IMR-90 (cell line): Measurements from ENCODE around the gene ABHD16A. TPM values are rescaled to one million over a fixed set of nuclear protein-coding genes. Genes with fewer than 3 reads are reported as not detected.

Experiments used
- ATAC-seq: fragments of 200-7000 bp; cut with Tn5 transposase; 2 replicates; pipeline ENCODE4 v1.9.1; 2020; ENCODE audit warnings: low read depth, mild to moderate bottlenecking, moderate library complexity
- BruUV-seq: library from RNA; stranded (reverse); fragments of 400-500 nt; replicated peaks from 2 replicates; lab custom pipeline; 2021; lab: Mats Ljungman, UMichigan
- CTCF ChIA-PET: fragments of 300-600 bp; formaldehyde crosslinking; extraction: SDS; loops from one replicate; lab custom pipeline; 2021; ENCODE audit warnings: antibody characterized with exemption; lab: Yijun Ruan, JAX
- POLR2A ChIA-PET: fragments of 300-600 bp; sonication (Branson Sonifier 250); formaldehyde crosslinking; loops from one replicate; lab custom pipeline; 2022; ENCODE audit warnings: antibody characterized with exemption; ENCODE audit not compliant: unreplicated experiment; lab: Charles Lee
- DNase-seq: peaks from one replicate; pipeline ENCODE4 v3.0.0; 2013
- H2AFZ ChIP-seq: replicated peaks from 2 replicates; pipeline ENCODE3; 2013; ENCODE audit warnings: low read length, mild to moderate bottlenecking; ENCODE audit not compliant: poor library complexity
- H2AK5ac ChIP-seq: 2 replicates; pipeline ENCODE4 v1.6.1; 2013; ENCODE audit warnings: low read depth, low read length, inconsistent platforms
- H2AK9ac ChIP-seq: replicated peaks from 2 replicates; pipeline ENCODE3; 2013; ENCODE audit warnings: mild to moderate bottlenecking, low read depth, low read length, moderate library complexity; ENCODE audit not compliant: poor library complexity
- H2BK120ac ChIP-seq: 2 replicates; pipeline ENCODE4 v1.6.1; 2013; ENCODE audit warnings: low read depth, low read length, inconsistent platforms
- H2BK15ac ChIP-seq: 3 replicates; pipeline ENCODE4 v1.6.1; 2013; ENCODE audit warnings: low read depth, low read length, inconsistent platforms
- H2BK20ac ChIP-seq: 2 replicates; pipeline ENCODE4 v1.6.1; 2013; ENCODE audit warnings: low read depth, mild to moderate bottlenecking, inconsistent platforms, low read length, moderate library complexity
- H2BK5ac ChIP-seq: 2 replicates; pipeline ENCODE4 v1.6.1; 2013; ENCODE audit warnings: mild to moderate bottlenecking, low read depth, low read length, inconsistent platforms; ENCODE audit not compliant: poor library complexity, severe bottlenecking
- H3K14ac ChIP-seq: replicated peaks from 2 replicates; pipeline ENCODE4 v1.6.1; 2013; ENCODE audit warnings: low read depth, low read length, inconsistent platforms
- H3K18ac ChIP-seq: 2 replicates; pipeline ENCODE4 v1.6.1; 2013; ENCODE audit warnings: low read depth, low read length, control low read depth
- H3K23ac ChIP-seq: 2 replicates; pipeline ENCODE4 v1.6.1; 2013; ENCODE audit warnings: low read depth, low read length, inconsistent platforms
- H3K27ac ChIP-seq: 2 replicates; pipeline ENCODE4 v1.5.1; 2013; ENCODE audit warnings: mild to moderate bottlenecking, control low read depth, low read length; ENCODE audit not compliant: insufficient read depth
- H3K27me3 ChIP-seq: 2 replicates; pipeline ENCODE4 v1.6.1; 2013; ENCODE audit warnings: low read length; ENCODE audit not compliant: control insufficient read depth, insufficient read depth
- H3K36me3 ChIP-seq: 2 replicates; pipeline ENCODE4 v1.6.1; 2013; ENCODE audit warnings: low read length, mixed read lengths; ENCODE audit not compliant: control insufficient read depth, insufficient read depth
- H3K4ac ChIP-seq: 2 replicates; pipeline ENCODE4 v1.6.1; 2013; ENCODE audit warnings: low read depth, low read length, inconsistent platforms
- H3K4me1 ChIP-seq: 2 replicates; pipeline ENCODE4 v1.6.1; 2013; ENCODE audit warnings: low read length, mixed read lengths; ENCODE audit not compliant: control insufficient read depth, insufficient read depth
- H3K4me2 ChIP-seq: 2 replicates; pipeline ENCODE4 v1.6.1; 2013; ENCODE audit warnings: low read depth, mild to moderate bottlenecking, control low read depth, low read length, moderate library complexity
- H3K4me3 ChIP-seq: 2 replicates; pipeline ENCODE4 v1.5.1; 2013; ENCODE audit warnings: low read depth, mild to moderate bottlenecking, control low read depth, low read length, moderate library complexity; ENCODE audit not compliant: insufficient read depth
- H3K56ac ChIP-seq: 2 replicates; pipeline ENCODE4 v1.6.1; 2013; ENCODE audit warnings: low read length, inconsistent platforms; ENCODE audit not compliant: insufficient read depth; ENCODE audit errors: extremely low read depth
- H3K79me1 ChIP-seq, 2 experiments: 2 replicates each; pipeline ENCODE4 v1.6.1; 2013; ENCODE audit warnings: low read length in 2 of 2, inconsistent platforms in 1 of 2, low read depth in 1 of 2
- H3K9ac ChIP-seq: 2 replicates; pipeline ENCODE4 v1.6.1; 2013; ENCODE audit warnings: low read depth, low read length, control low read depth
- H3K9me1 ChIP-seq: 2 replicates; pipeline ENCODE4 v1.6.1; 2013; ENCODE audit warnings: low read length, inconsistent platforms; ENCODE audit not compliant: insufficient read depth
- H3K9me3 ChIP-seq: 2 replicates; pipeline ENCODE4 v1.6.1; 2013; ENCODE audit warnings: low read length; ENCODE audit not compliant: control insufficient read depth, insufficient read depth
- H4K20me1 ChIP-seq: 2 replicates; pipeline ENCODE4 v1.6.1; 2013; ENCODE audit warnings: low read length, inconsistent platforms; ENCODE audit not compliant: insufficient read depth
- H4K5ac ChIP-seq: 2 replicates; pipeline ENCODE4 v1.6.1; 2013; ENCODE audit warnings: mild to moderate bottlenecking, low read depth, low read length, control low read depth
- H4K8ac ChIP-seq, 2 experiments: 2 replicates each; pipeline ENCODE4 v1.6.1; 2013; ENCODE audit warnings: low read depth in 2 of 2, low read length in 2 of 2, control low read depth in 1 of 2, inconsistent platforms in 1 of 2
- H4K91ac ChIP-seq: 2 replicates; pipeline ENCODE4 v1.6.1; 2013; ENCODE audit warnings: low read depth, low read length, inconsistent platforms; ENCODE audit not compliant: insufficient read depth
- CEBPB ChIP-seq: IDR thresholded peaks from 2 replicates; pipeline ENCODE4 v1.6.1; 2012; ENCODE audit warnings: low read depth, low read length, improper control_type of control experiment
- CHD1 ChIP-seq: IDR thresholded peaks from 2 replicates; pipeline ENCODE4 v1.6.1; 2012; ENCODE audit warnings: low read depth, low read length, improper control_type of control experiment
- FOS ChIP-seq: fragments of 150-350 bp; IDR thresholded peaks from 2 replicates; pipeline ENCODE4 v1.6.1; 2016; ENCODE audit warnings: low read depth, low read length
- MAFK ChIP-seq: IDR thresholded peaks from 2 replicates; pipeline ENCODE4 v1.6.1; 2012; ENCODE audit warnings: low read depth, low read length, improper control_type of control experiment
- MAZ ChIP-seq: IDR thresholded peaks from 2 replicates; pipeline ENCODE4 v1.6.1; 2012; ENCODE audit warnings: low read depth, mild to moderate bottlenecking, low read length, improper control_type of control experiment, moderate library complexity, borderline replicate concordance
- MXI1 ChIP-seq: IDR thresholded peaks from 2 replicates; pipeline ENCODE4 v1.6.1; 2012; ENCODE audit warnings: low read depth, mild to moderate bottlenecking, low read length, moderate library complexity, borderline replicate concordance
- NFE2L2 ChIP-seq: fragments of 150-350 bp; IDR thresholded peaks from 2 replicates; pipeline ENCODE4 v1.6.1; 2016; ENCODE audit warnings: low read depth, mild to moderate bottlenecking, low read length
- POLR2A ChIP-seq: IDR thresholded peaks from 2 replicates; pipeline ENCODE4 v1.6.1; 2012; ENCODE audit warnings: mild to moderate bottlenecking, low read depth, low read length
- RAD21 ChIP-seq: IDR thresholded peaks from 2 replicates; pipeline ENCODE4 v1.6.1; 2012; ENCODE audit warnings: low read length, improper control_type of control experiment
- RCOR1 ChIP-seq: IDR thresholded peaks from 2 replicates; pipeline ENCODE4 v1.6.1; 2012; ENCODE audit warnings: mild to moderate bottlenecking, low read length, improper control_type of control experiment; ENCODE audit not compliant: insufficient replicate concordance
- RFX5 ChIP-seq: IDR thresholded peaks from 2 replicates; pipeline ENCODE4 v1.8.0; 2012; ENCODE audit warnings: low read depth, mild to moderate bottlenecking, low read length, moderate library complexity
- SMC3 ChIP-seq: fragments of 150-350 bp; IDR thresholded peaks from 2 replicates; pipeline ENCODE4 v1.6.1; 2016; ENCODE audit warnings: low read depth, mild to moderate bottlenecking, antibody characterized with exemption, low read length, moderate library complexity
- USF2 ChIP-seq: fragments of 150-350 bp; IDR thresholded peaks from 2 replicates; pipeline ENCODE4 v1.6.1; 2017; ENCODE audit warnings: mild to moderate bottlenecking, antibody characterized with exemption, low read length, low read depth
- WGBS, 2 experiments: methylation state at CpG; one replicate each; pipeline versions ENCODE4 v1.1.5 to v1.1.7; 2013; ENCODE audit warnings: missing lambda C conversion rate in 2 of 2; ENCODE audit not compliant: insufficient read length in 1 of 2; ENCODE audit errors: extremely low coverage in 2 of 2; 5-methylcytosine and 5-hydroxymethylcytosine counted together
- dilution Hi-C: fragments of 300-500 bp; cut with HindIII; formaldehyde crosslinking; loops from one replicate; pipeline ENCODE4 v1.14.3; 2018; ENCODE audit warnings: low sequenced_read_pairs; ENCODE audit not compliant: unreplicated experiment
- in situ Hi-C: fragments of 300-500 bp; cut with MboI; formaldehyde crosslinking; loops from 3 replicates; pipeline ENCODE4 v1.14.3; 2019; ENCODE audit warnings: low sequenced_read_pairs, inconsistent platforms, mixed read lengths
- intact Hi-C: fragments of 100-400 bp; cut with micrococcal nuclease; formaldehyde crosslinking; loops from 2 replicates; pipeline ENCODE4 v1.10.0; 2022
- polyA plus RNA-seq, 3 experiments: library from polyadenylated mRNA; depleted of rRNA; stranded (reverse); fragments of >200 nt; gene quantifications; 2 replicates each; pipeline ENCODE4 v1.2.3, GENCODE V29; 2012; ENCODE audit warnings: low replicate concordance in 1 of 3
- total RNA-seq: library from RNA; depleted of rRNA; stranded (reverse); fragments of >200 nt; gene quantifications from 2 replicates; pipeline ENCODE4 v1.2.3, GENCODE V29; 2012
- TF ChIP-seq, protein P1 (sequence below): conservative IDR thresholded peaks from 2 replicates; pipeline ENCODE4 v1.5.1; 2012; ENCODE audit warnings: mild to moderate bottlenecking, low read depth, low read length, improper control_type of control experiment
- TF ChIP-seq, protein P2 (sequence below): fragments of 150-350 bp; IDR thresholded peaks from 2 replicates; pipeline ENCODE4 v1.6.1; 2016; ENCODE audit warnings: low read depth, mild to moderate bottlenecking, low read length, moderate library complexity, borderline replicate concordance

ABHD16A gene
- total and polyA plus RNA-seq, 2 of the 4 experiments (the other 2 are of a cell fraction), result 31.5 to 35.1 TPM

DNA sequence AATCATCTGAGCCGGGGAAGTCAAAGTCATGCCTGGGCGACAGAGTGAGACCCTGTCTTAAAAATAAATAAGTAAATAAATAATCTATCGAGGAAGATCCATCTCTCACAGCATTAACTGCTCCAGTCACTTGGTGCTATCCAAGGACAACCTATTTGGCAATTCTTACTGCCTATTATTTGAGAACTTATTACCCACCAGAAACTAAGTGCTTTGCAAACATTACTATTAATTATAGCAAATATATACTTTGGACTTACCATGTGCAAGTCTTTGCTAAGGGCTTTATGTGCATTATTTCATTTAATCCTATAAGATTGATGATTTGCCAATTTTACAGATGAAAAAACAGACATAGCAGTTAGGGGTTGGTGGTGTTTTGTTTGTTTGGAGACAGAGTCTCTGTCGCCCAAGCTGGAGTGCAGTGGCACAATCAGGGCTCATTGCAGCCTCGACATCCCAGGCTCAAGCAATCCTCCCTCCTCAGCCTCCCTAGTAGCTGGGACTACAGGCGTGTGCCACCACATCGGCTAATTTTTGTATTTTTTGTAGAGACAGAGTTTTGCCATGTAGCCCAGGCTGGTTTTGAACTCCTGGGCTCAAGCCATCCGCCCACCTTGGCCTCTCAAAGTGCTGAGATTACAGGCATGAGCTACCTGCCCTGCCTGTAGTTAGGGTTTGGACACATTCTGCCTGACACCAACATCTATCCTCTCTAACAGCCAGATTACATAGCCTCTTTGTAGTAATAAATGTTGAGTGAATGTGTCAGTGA lies 48.4 kb downstream of the ABHD16A start:
- CTCF ChIA-PET, result no interaction called here
- no peak overlapping the region for H3K56ac ChIP-seq
- H3K9me1 ChIP-seq, result peaks cover 21% of the 10 kb centered on the region
- no peak overlapping the region for H2BK120ac ChIP-seq
- no TSS peak for BruUV-seq
- H2AFZ ChIP-seq, result no peak overlapping the region
- intact Hi-C loops (no loop called here), dilution Hi-C loops (no loop called here), in situ Hi-C loops (no loop called here)
- no peak overlapping the region for H3K4me3 ChIP-seq
- H3K4me1 ChIP-seq, result peaks cover 13% of the 10 kb centered on the region; the same call in 1 of the 2 replicates
- no peak overlapping the region for H3K9ac ChIP-seq
- H2AK5ac ChIP-seq, result no peak overlapping the region
- no peak overlapping the region for H3K18ac ChIP-seq
- no peak for ATAC-seq
- H2BK15ac ChIP-seq, result no peak overlapping the region
- 94% methylated on average over 2 of the region's 8 CpGs; no CpG with 5 or more reads in 1 of the 2 experiments for WGBS, 2 experiments
- H3K27me3 ChIP-seq, result no peaks in the 10 kb centered on the region
- POLR2A ChIA-PET, result no interaction called here
- H3K23ac ChIP-seq, result no peak overlapping the region
- H4K20me1 ChIP-seq, result peaks cover 17% of the 10 kb centered on the region
- H3K4me2 ChIP-seq, result no peak overlapping the region
- H3K36me3 ChIP-seq, result peaks cover 8% of the 10 kb centered on the region
- no peak overlapping the region for H2BK20ac ChIP-seq
- H4K91ac ChIP-seq, result no peak overlapping the region
- no peaks in the 10 kb centered on the region for H3K9me3 ChIP-seq
- no peak overlapping the region for H4K5ac ChIP-seq
- peaks cover 18 to 72% of the 10 kb centered on the region in 2 experiments; a peak in 3 of 4 replicates for H3K79me1 ChIP-seq
- no peak overlapping the region for H3K4ac ChIP-seq
- H2BK5ac ChIP-seq, result no peak overlapping the region
- H3K14ac ChIP-seq, result no peak overlapping the region
- H4K8ac ChIP-seq, result no peak overlapping the region
- H2AK9ac ChIP-seq, result no peak overlapping the region
- no peak overlapping the region for H3K27ac ChIP-seq
- DNase-seq, result no peak
- TF ChIP-seq RAD21, result no peak
- no peak for TF ChIP-seq MXI1
- TF ChIP-seq SMC3, result no peak
- TF ChIP-seq CEBPB, result no peak
- no peak for TF ChIP-seq NFE2L2
- no peak for TF ChIP-seq RCOR1
- TF ChIP-seq, protein P1, sequence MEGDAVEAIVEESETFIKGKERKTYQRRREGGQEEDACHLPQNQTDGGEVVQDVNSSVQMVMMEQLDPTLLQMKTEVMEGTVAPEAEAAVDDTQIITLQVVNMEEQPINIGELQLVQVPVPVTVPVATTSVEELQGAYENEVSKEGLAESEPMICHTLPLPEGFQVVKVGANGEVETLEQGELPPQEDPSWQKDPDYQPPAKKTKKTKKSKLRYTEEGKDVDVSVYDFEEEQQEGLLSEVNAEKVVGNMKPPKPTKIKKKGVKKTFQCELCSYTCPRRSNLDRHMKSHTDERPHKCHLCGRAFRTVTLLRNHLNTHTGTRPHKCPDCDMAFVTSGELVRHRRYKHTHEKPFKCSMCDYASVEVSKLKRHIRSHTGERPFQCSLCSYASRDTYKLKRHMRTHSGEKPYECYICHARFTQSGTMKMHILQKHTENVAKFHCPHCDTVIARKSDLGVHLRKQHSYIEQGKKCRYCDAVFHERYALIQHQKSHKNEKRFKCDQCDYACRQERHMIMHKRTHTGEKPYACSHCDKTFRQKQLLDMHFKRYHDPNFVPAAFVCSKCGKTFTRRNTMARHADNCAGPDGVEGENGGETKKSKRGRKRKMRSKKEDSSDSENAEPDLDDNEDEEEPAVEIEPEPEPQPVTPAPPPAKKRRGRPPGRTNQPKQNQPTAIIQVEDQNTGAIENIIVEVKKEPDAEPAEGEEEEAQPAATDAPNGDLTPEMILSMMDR, result no peak
- TF ChIP-seq, protein P2, sequence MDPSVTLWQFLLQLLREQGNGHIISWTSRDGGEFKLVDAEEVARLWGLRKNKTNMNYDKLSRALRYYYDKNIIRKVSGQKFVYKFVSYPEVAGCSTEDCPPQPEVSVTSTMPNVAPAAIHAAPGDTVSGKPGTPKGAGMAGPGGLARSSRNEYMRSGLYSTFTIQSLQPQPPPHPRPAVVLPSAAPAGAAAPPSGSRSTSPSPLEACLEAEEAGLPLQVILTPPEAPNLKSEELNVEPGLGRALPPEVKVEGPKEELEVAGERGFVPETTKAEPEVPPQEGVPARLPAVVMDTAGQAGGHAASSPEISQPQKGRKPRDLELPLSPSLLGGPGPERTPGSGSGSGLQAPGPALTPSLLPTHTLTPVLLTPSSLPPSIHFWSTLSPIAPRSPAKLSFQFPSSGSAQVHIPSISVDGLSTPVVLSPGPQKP, result no peak
- TF ChIP-seq RFX5, result no peak
- TF ChIP-seq FOS, result no peak
- TF ChIP-seq CHD1, result no peak
- no peak for TF ChIP-seq POLR2A
- no peak for TF ChIP-seq USF2
- TF ChIP-seq MAZ, result no peak
- no peak for TF ChIP-seq MAFK
